Duodenal mucosa (tissue), 2 donors: ENCODE data around the gene SMYD3.

Source experiments
- H3K27ac ChIP-seq: one replicate; pipeline ENCODE4 v1.7.0; 2013; ENCODE audit warnings: low read depth, low read length
- H3K27me3 ChIP-seq, 2 donors: one replicate each; pipeline ENCODE4 v1.7.0; 2013; ENCODE audit warnings: low read length in 2 of 2, control low read depth in 1 of 2; ENCODE audit not compliant: insufficient read depth in 2 of 2, control insufficient read depth in 1 of 2
- H3K36me3 ChIP-seq, 2 donors: one replicate each; pipeline ENCODE4 v1.7.0; 2013; ENCODE audit warnings: low read length in 2 of 2, control low read depth in 1 of 2; ENCODE audit not compliant: insufficient read depth in 2 of 2, control insufficient read depth in 1 of 2
- H3K4me1 ChIP-seq, 2 donors: one replicate each; pipeline ENCODE4 v1.7.0; 2013; ENCODE audit warnings: low read length in 2 of 2, control low read depth in 1 of 2; ENCODE audit not compliant: insufficient read depth in 2 of 2, control insufficient read depth in 1 of 2
- H3K4me3 ChIP-seq, 2 donors: one replicate each; pipeline ENCODE4 v1.7.0; 2013; ENCODE audit warnings: low read length in 2 of 2, low read depth in 1 of 2
- H3K9ac ChIP-seq, 2 donors: one replicate each; pipeline ENCODE4 v1.7.0; 2013; ENCODE audit warnings: low read length in 2 of 2, low read depth in 1 of 2
- H3K9me3 ChIP-seq, 2 donors: one replicate each; pipeline ENCODE4 v1.7.0; 2013; ENCODE audit warnings: low read length in 2 of 2, control low read depth in 1 of 2; ENCODE audit not compliant: control insufficient read depth in 1 of 2

The SMYD3 gene

DNA sequence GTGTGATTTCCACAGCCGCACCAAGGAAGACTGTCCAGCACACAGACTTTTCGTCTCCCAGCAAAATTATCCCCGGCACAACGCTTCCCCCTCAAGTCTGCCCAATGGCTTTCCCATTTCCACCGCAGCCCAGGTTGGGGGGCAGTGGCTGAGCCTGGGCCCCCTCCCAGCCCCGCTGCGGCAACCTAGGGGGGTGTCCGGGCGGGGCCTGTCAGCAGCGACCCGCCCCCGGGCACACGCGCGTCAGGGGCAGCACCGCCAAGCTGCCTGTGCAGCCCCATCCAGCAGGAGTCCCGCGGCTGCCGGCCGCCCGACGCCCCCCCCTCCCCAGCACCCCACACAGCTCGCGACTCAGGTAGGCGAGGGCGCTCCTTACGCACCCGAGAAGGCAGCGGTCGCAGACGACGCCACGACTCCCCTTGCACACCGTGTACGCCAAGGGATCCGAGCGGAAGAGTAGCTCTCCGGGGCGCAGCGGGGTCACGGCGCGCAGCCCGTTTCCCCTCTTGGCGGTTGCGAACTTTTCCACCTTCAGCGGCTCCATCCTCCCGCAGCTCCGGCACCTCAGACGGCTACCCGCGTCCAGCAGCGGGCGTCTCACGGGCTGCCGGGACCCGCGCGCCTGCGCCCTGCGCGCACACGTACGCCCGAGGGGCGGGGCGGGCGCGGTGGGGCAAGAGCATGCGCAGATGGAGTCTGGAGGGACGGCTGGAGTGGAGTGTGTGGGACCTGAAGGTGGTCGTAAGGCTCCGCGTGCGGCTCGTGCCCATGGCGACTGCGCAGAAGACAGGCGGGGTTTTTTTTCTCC lies at the start of gene SMYD3:
TSS of gene SMYD3 (minus strand) at position 606 of the 808 bp plus-strand sequence.
- Histone ChIP-seq H3K27me3 (no peaks in the 10 kb centered on the region), H3K9ac (peak within 1 kb of the TSS; percentile 66 to 82), H3K9me3 (no peaks in the 10 kb centered on the region), H3K27ac (peak within 1 kb of the TSS; percentile 42), H3K4me1 (peaks cover 7% of the 10 kb centered on the region in 2 donors), H3K36me3 (no peaks in the 10 kb centered on the region), H3K4me3 (peak within 1 kb of the TSS; percentile 88 to 95)

DNA sequence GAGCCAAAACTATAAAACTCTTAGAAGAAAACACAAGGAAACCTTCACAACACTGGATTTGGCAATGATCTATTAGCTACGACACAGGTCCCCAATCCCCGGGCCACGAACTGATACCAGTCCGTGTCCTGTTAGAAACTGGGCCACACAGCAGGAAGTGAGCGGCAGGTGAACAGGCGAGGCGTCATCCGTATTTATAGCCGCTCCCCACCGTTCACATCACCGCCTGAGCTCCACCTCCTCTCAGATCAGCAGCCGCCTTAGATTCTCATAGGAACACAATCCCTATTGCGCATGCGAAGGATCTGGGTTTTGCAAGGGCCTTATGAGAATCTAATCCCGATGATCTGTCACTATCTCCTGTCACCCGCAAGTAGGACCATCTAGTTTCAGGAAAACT lies 47.1 kb upstream of the SMYD3 start:
- no peaks in the 10 kb centered on the region for H3K4me1 ChIP-seq
- no peaks in the 10 kb centered on the region for H3K27me3 ChIP-seq
- H3K27ac ChIP-seq, result no peak overlapping the region
- no peaks in the 10 kb centered on the region for H3K9me3 ChIP-seq
- no peak overlapping the region for H3K4me3 ChIP-seq
- H3K9ac ChIP-seq, result no peak overlapping the region
- peaks cover 0 to 64% of the 10 kb centered on the region in 2 donors for H3K36me3 ChIP-seq

- no peak overlapping the region for H3K27ac ChIP-seq
- H3K4me1 ChIP-seq, result no peaks in the 10 kb centered on the region
- peaks cover 0 to 68% of the 10 kb centered on the region in 2 donors for H3K36me3 ChIP-seq
- H3K27me3 ChIP-seq, result no peaks in the 10 kb centered on the region
- no peak overlapping the region for H3K9ac ChIP-seq
- no peaks in the 10 kb centered on the region for H3K9me3 ChIP-seq
- H3K4me3 ChIP-seq, result no peak overlapping the region
These were observed 45.0 kb upstream of the SMYD3 start for GRCh38 chr1:246552110-246552509.

DNA sequence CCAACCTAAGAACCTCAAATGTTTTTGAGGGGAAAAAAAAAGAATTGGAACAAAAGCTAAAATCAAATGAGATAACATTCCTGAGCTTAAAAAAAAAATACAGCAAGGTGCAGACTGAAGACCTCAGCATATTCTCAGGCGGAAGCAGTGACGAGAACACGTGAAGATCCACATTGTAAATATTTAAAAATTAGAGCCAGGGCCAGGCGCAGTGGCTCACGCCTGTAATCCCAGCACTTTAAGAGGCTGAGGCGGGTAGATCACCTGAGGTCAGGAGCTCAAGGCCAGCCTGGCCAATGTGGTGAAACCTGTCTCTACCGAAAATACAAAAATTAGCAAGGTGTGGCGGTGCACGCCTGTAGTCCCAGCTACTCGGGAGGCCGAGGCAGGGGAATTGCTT lies 43.3 kb upstream of the SMYD3 start:
- Histone ChIP-seq H3K36me3 (peaks cover 0 to 64% of the 10 kb centered on the region in 2 donors), H3K4me3 (no peak overlapping the region)

GRCh38 chr1:246549665-246550064 lies 42.6 kb upstream of the SMYD3 start:
- Histone ChIP-seq H3K36me3 (peaks cover 0 to 60% of the 10 kb centered on the region in 2 donors), H3K27ac (no peak overlapping the region), H3K9ac (no peak overlapping the region), H3K27me3 (no peaks in the 10 kb centered on the region), H3K9me3 (no peaks in the 10 kb centered on the region), H3K4me1 (no peaks in the 10 kb centered on the region), H3K4me3 (no peak overlapping the region)

More for the DNA sequence above, 43.3 kb upstream of the SMYD3 start:
- Histone ChIP-seq H3K9me3 (no peaks in the 10 kb centered on the region), H3K27me3 (no peaks in the 10 kb centered on the region), H3K4me1 (no peaks in the 10 kb centered on the region), H3K9ac (no peak overlapping the region), H3K27ac (no peak overlapping the region)

DNA sequence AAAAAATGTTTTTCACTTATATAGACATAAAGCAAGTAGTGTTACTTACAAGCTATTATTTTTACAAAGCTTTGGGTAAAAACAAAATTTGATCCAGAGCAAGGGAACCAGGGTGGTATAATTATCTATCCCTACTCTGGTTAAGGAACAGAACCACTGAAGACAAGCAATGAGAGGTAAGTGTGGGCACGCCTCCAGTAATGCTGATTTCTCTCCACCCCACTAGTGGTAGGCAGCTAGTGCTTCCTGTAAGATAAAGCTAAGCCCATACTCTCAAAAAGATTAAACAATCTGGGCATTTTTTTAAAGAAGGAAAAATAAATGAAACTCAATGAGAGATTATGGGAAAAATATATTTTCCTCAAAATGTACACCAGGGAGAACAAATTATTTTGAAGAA lies 36.9 kb upstream of the SMYD3 start:
- H3K27ac ChIP-seq, result no peak overlapping the region
- H3K36me3 ChIP-seq, result peaks cover 0 to 61% of the 10 kb centered on the region in 2 donors
- no peaks in the 10 kb centered on the region for H3K4me1 ChIP-seq
- no peak overlapping the region for H3K9ac ChIP-seq
- no peak overlapping the region for H3K4me3 ChIP-seq
- H3K9me3 ChIP-seq, result no peaks in the 10 kb centered on the region
- no peaks in the 10 kb centered on the region for H3K27me3 ChIP-seq

- no peak overlapping the region for H3K9ac ChIP-seq
- peaks cover 0 to 45% of the 10 kb centered on the region in 2 donors for H3K36me3 ChIP-seq
These were observed 33.8 kb upstream of the SMYD3 start for GRCh38 chr1:246540738-246541491.

DNA sequence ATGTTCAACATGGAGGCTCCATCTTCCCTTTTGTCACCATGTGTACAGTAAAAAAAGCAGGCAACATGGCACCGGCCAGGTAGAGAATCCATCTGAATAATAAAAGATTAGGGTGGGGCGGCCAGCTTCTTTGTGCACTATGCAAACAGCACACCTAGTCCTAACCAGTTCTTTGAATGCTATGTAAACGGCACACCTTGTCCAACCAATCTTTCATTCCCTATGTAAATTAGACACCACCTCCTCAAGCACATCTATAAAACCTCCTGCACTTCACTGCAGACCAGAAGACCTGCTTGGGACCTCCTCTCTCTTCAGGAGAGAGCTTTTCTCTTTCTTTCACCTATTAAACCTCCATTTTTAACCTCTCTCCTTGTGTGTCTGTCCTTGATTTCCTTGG lies 30.8 kb upstream of the SMYD3 start:
- H3K4me3 ChIP-seq, result no peak overlapping the region
- H3K4me1 ChIP-seq, result no peaks in the 10 kb centered on the region
- H3K9ac ChIP-seq, result no peak overlapping the region
- H3K27me3 ChIP-seq, result no peaks in the 10 kb centered on the region
- H3K27ac ChIP-seq, result no peak overlapping the region
- no peaks in the 10 kb centered on the region for H3K9me3 ChIP-seq
- H3K36me3 ChIP-seq, result peaks cover 0 to 22% of the 10 kb centered on the region in 2 donors

More at GRCh38 chr1:246540738-246541491, 33.8 kb upstream of the SMYD3 start:
- Histone ChIP-seq H3K4me3 (no peak overlapping the region), H3K9me3 (no peaks in the 10 kb centered on the region), H3K4me1 (no peaks in the 10 kb centered on the region), H3K27ac (no peak overlapping the region), H3K27me3 (no peaks in the 10 kb centered on the region)

DNA sequence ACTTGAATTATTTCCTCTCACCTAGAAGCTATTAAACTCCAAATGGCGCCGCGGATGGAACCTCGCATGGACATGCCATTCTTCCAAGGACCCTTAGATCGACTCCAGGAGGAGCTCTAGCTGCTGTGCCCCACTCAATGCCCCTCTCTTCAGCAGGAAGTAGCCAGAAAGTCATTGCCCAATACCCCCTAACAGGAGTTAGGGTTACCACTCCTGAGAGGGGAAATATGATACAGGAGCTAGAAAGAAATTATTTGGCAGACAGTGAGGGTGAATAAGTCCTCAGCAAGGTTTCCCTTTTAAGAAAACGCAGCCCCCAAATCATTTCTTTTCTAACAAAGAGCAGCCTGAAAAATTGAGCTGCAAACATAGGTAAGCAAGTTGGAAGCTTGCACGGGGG lies 30.4 kb upstream of the SMYD3 start:
- no peak overlapping the region for H3K27ac ChIP-seq
- H3K27me3 ChIP-seq, result no peaks in the 10 kb centered on the region
- H3K4me3 ChIP-seq, result no peak overlapping the region
- H3K9me3 ChIP-seq, result no peaks in the 10 kb centered on the region
- no peak overlapping the region for H3K9ac ChIP-seq
- no peaks in the 10 kb centered on the region for H3K4me1 ChIP-seq
- peaks cover 0 to 17% of the 10 kb centered on the region in 2 donors for H3K36me3 ChIP-seq

DNA sequence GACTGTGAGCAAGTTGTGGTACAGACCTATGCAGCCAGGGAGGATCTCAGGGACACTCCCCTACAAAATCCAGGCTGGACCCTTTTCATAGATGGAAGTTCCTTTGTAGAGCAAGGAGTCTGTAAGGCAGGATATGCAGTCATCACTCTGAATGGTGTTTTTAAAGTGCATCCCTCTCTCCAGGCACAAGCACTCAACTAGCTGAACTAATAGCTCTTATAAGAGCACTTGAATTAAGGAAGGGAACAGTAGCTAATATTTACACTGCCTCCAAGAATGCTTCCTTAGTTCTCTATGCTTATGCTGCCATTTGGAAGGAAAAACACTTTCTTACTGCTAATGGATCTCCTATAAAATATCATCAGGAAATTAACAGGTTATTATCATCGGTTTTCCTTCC lies 27.0 kb upstream of the SMYD3 start:
- Histone ChIP-seq H3K36me3 (no peaks in the 10 kb centered on the region), H3K27ac (no peak overlapping the region), H3K9me3 (peaks cover 7 to 12% of the 10 kb centered on the region in 2 donors)

More for the DNA sequence above, 27.0 kb upstream of the SMYD3 start:
- no peaks in the 10 kb centered on the region for H3K27me3 ChIP-seq
- H3K4me1 ChIP-seq, result no peaks in the 10 kb centered on the region
- H3K9ac ChIP-seq, result no peak overlapping the region
- H3K4me3 ChIP-seq, result no peak overlapping the region
